ENCODE measurements around the gene CD320. TPM values are rescaled to one million over a fixed set of nuclear protein-coding genes. Genes with fewer than 3 reads are reported as not detected.
"Not testable (repeated sequence)": the region's sequence is repeated elsewhere in the genome, so short reads cannot be mapped to it uniquely, and the experiment has no call there.

The CD320 gene
- total RNA-seq, 6 donors from 2014 or later = 10.5 to 54.0 (median 27.3) TPM

- peaks cover 0 to 31% (median 7%) of the 10 kb centered on the region in 4 donors for H3K36me3 ChIP-seq
- H3K9me3 ChIP-seq = no peaks in the 10 kb centered on the region
- H3K27ac ChIP-seq = peak overlapping the region in 3 of 4 donors; percentile 45 to 69 (median 47)
- peaks cover 30 to 46% (median 34%) of the 10 kb centered on the region in 4 donors for H3K4me1 ChIP-seq
- H3K27me3 ChIP-seq = no peaks in the 10 kb centered on the region
- H3K4me3 ChIP-seq = no peak overlapping the region
- ATAC-seq (ENCODE audit: low FRiP score in 2 of 2) = no peak
- DNase-seq = peak in 1 of 2 donors; percentile 8
- no peak for TF ChIP-seq EP300 (IDR thresholded peaks at IDR 0.05)
- TF ChIP-seq POLR2AphosphoS5 (IDR thresholded peaks at IDR 0.05) = no peak
- TF ChIP-seq POLR2A (IDR thresholded peaks at IDR 0.05) = no peak
- no peak for TF ChIP-seq CTCF (IDR thresholded peaks at IDR 0.05)
- 70 to 95% methylated on average over 4 of the region's 4 CpGs for WGBS, 2 donors
Measured at GRCh38 chr19:8305798-8306197, 2.4 kb downstream of the CD320 start.

GRCh38 chr19:8304841-8305621 is 3.1 kb downstream of the CD320 start:
- H3K27ac ChIP-seq = no peak overlapping the region
- DNase-seq = peak; percentile 19 to 81
- no peak for TF ChIP-seq CTCF (IDR thresholded peaks at IDR 0.05)
- no peak for TF ChIP-seq POLR2AphosphoS5 (IDR thresholded peaks at IDR 0.05)
- TF ChIP-seq EP300 (IDR thresholded peaks at IDR 0.05) = no peak
- no peak for TF ChIP-seq POLR2A (IDR thresholded peaks at IDR 0.05)
- no peaks in the 10 kb centered on the region for H3K27me3 ChIP-seq
- H3K4me1 ChIP-seq = peaks cover 30 to 46% (median 34%) of the 10 kb centered on the region in 4 donors
- H3K4me3 ChIP-seq = no peak overlapping the region
- H3K36me3 ChIP-seq = peaks cover 0 to 26% (median 4%) of the 10 kb centered on the region in 4 donors
- no peaks in the 10 kb centered on the region for H3K9me3 ChIP-seq
- no peak for ATAC-seq (ENCODE audit: low FRiP score in 2 of 2)
- 90 to 91% methylated on average over 21 to 31 of the region's 33 CpGs for WGBS, 2 donors

- 68 to 91% methylated on average over 5 to 7 of the region's 7 CpGs for WGBS, 2 donors
- no peak overlapping the region for H3K4me3 ChIP-seq
- TF ChIP-seq POLR2A (IDR thresholded peaks at IDR 0.05) (no peak), POLR2AphosphoS5 (IDR thresholded peaks at IDR 0.05) (no peak), EP300 (IDR thresholded peaks at IDR 0.05) (no peak), CTCF (IDR thresholded peaks at IDR 0.05) (no peak)
- DNase-seq = peak in 1 of 2 donors; percentile 6
- H3K27me3 ChIP-seq = no peaks in the 10 kb centered on the region
- no peak overlapping the region for H3K27ac ChIP-seq
- peaks cover 17 to 27% (median 22%) of the 10 kb centered on the region in 4 donors for H3K4me1 ChIP-seq
- H3K36me3 ChIP-seq = peaks cover 0 to 18% (median 4%) of the 10 kb centered on the region in 4 donors
- peak in 1 of 2 donors; percentile 12 for ATAC-seq (ENCODE audit: low FRiP score in 2 of 2)
- H3K9me3 ChIP-seq = no peaks in the 10 kb centered on the region
Measured at GRCh38 chr19:8302734-8303133, 5.4 kb downstream of the CD320 start.

- no peak for TF ChIP-seq CTCF (IDR thresholded peaks at IDR 0.05)
- TF ChIP-seq POLR2A (IDR thresholded peaks at IDR 0.05) = no peak
- no peak for TF ChIP-seq POLR2AphosphoS5 (IDR thresholded peaks at IDR 0.05)
- no peak for TF ChIP-seq EP300 (IDR thresholded peaks at IDR 0.05)
- ATAC-seq (ENCODE audit: low FRiP score in 2 of 2) (peak in 1 of 2 donors; percentile 27), DNase-seq (peak; percentile 20 to 66)
- H3K27me3 ChIP-seq = no peaks in the 10 kb centered on the region
- 40 to 77% methylated on average over 6 to 9 of the region's 11 CpGs for WGBS, 2 donors
- no peak overlapping the region for H3K27ac ChIP-seq
- H3K36me3 ChIP-seq = peaks cover 0 to 18% (median 4%) of the 10 kb centered on the region in 4 donors
- no peak overlapping the region for H3K4me3 ChIP-seq
- peaks cover 13 to 23% (median 18%) of the 10 kb centered on the region in 4 donors for H3K4me1 ChIP-seq
- no peaks in the 10 kb centered on the region for H3K9me3 ChIP-seq
Measured at GRCh38 chr19:8302357-8302691, 5.8 kb downstream of the CD320 start.

- H3K36me3 ChIP-seq, H3K4me1 ChIP-seq, H3K9me3 ChIP-seq, H3K27ac ChIP-seq, H3K27me3 ChIP-seq, DNase-seq, H3K4me3 ChIP-seq: not testable (repeated sequence)
- WGBS, 2 donors = no CpG with 5 or more reads among the region's 9 CpGs
- peak in 1 of 2 donors; percentile 81 for ATAC-seq (ENCODE audit: low FRiP score in 2 of 2)
Measured at GRCh38 chr19:8291337-8291736, 16.8 kb downstream of the CD320 start.

- WGBS, 2 donors = no CpG with 5 or more reads among the region's 9 CpGs
- H3K36me3 ChIP-seq, DNase-seq, H3K27ac ChIP-seq, H3K4me1 ChIP-seq, H3K4me3 ChIP-seq, H3K27me3 ChIP-seq, H3K9me3 ChIP-seq: not testable (repeated sequence)
- ATAC-seq (ENCODE audit: low FRiP score in 2 of 2) = peak; percentile 62 to 83
Measured at GRCh38 chr19:8276508-8276907, 31.6 kb downstream of the CD320 start.
